K562 (cell line): ENCODE measurements around the gene DUSP19. TPM values are rescaled to one million over a fixed set of nuclear protein-coding genes. Genes with fewer than 3 reads are reported as not detected.

Experiments
- BRD4 ChIP-seq: fragments of 200-600 bp; sonication (generic); IDR thresholded peaks from 2 replicates; pipeline ENCODE4 v1.6.1; 2017; ENCODE audit warnings: inconsistent platforms
- CTBP1 ChIP-seq: fragments of 450-650 bp; IDR thresholded peaks from 2 replicates; pipeline ENCODE4 v1.6.1; 2016; ENCODE audit warnings: borderline replicate concordance
- CXXC5 ChIP-seq: fragments of 250-450 bp; sonication (Bioruptor Pico); IDR thresholded peaks from 2 replicates; pipeline ENCODE4 v1.8.0; 2022; ENCODE audit warnings: inconsistent platforms, mild to moderate bottlenecking, moderate library complexity
- EP300 ChIP-seq: IDR thresholded peaks from 2 replicates; pipeline ENCODE4 v1.6.1; 2012; ENCODE audit warnings: low read length, improper control_type of control experiment
- GATAD2A ChIP-seq: fragments of 450-650 bp; IDR thresholded peaks from 2 replicates; pipeline ENCODE4 v1.6.1; 2017
- GTF3C2 ChIP-seq: IDR thresholded peaks from 3 replicates; pipeline ENCODE4 v1.6.1; 2011; ENCODE audit warnings: borderline replicate concordance, mild to moderate bottlenecking, moderate library complexity; ENCODE audit not compliant: insufficient read length; ENCODE audit errors: extremely low read depth
- LARP7 ChIP-seq: fragments of 450-650 bp; IDR thresholded peaks from 2 replicates; pipeline ENCODE4 v1.6.1; 2016
- MECOM ChIP-seq: fragments of 250-450 bp; sonication (Bioruptor Pico); IDR thresholded peaks from 2 replicates; pipeline ENCODE4 v1.8.0; 2022; ENCODE audit warnings: inconsistent platforms
- NFE2 ChIP-seq: IDR thresholded peaks from 2 replicates; pipeline ENCODE4 v1.6.1; 2014; ENCODE audit warnings: antibody characterized with exemption, low read depth
- NONO ChIP-seq, 2 experiments: fragments of 200-400 bp in 1 of 2; fragments of 450-650 bp in 1 of 2; formaldehyde crosslinking in 1 of 2; IDR thresholded peaks; 2 replicates each; pipeline ENCODE4 v1.6.1; 2017; ENCODE audit warnings: low read depth in 2 of 2, mild to moderate bottlenecking in 2 of 2, moderate library complexity in 2 of 2, low read length in 1 of 2
- PRDM10 ChIP-seq: fragments of 450-650 bp; IDR thresholded peaks from 2 replicates; pipeline ENCODE4 v1.6.1; 2018; ENCODE audit not compliant: partially characterized antibody
- PRPF4 ChIP-seq: fragments of 200-400 bp; formaldehyde crosslinking; IDR thresholded peaks from one replicate; pipeline ENCODE4 v1.6.1; 2017; ENCODE audit warnings: low read length, low read depth, mild to moderate bottlenecking; ENCODE audit not compliant: insufficient read depth, poor library complexity, severe bottlenecking
- SMARCA4 ChIP-seq: fragments of 450-650 bp; IDR thresholded peaks from 2 replicates; pipeline ENCODE4 v1.6.1; 2016
- SMARCB1 ChIP-seq: IDR thresholded peaks from 2 replicates; pipeline ENCODE4 v1.6.1; 2011; ENCODE audit warnings: improper control_type of control experiment, low read depth; ENCODE audit not compliant: insufficient read length
- ZC3H4 ChIP-seq: sonication (generic); formaldehyde crosslinking; IDR thresholded peaks from 2 replicates; pipeline ENCODE4 v1.9.0; 2021; ENCODE audit warnings: missing genetic modification reagents, borderline replicate concordance
- ZNF384 ChIP-seq: IDR thresholded peaks from 2 replicates; pipeline ENCODE4 v1.6.1; 2012; ENCODE audit warnings: low read depth, low read length, improper control_type of control experiment
- ZNF431 ChIP-seq: sonication (generic); formaldehyde crosslinking; IDR thresholded peaks from 2 replicates; pipeline ENCODE4 v1.8.0; 2022; ENCODE audit warnings: mild to moderate bottlenecking, missing genetic modification reagents
- ZNF668 ChIP-seq: fragments of 250-450 bp; sonication (Bioruptor Pico); IDR thresholded peaks from 2 replicates; pipeline ENCODE4 v1.8.0; 2022; ENCODE audit warnings: mild to moderate bottlenecking, inconsistent platforms
- ZNF766 ChIP-seq: fragments of 200-800 bp; sonication (Bioruptor generic); conservative IDR thresholded peaks from 2 replicates; pipeline ENCODE4 v1.6.1; 2016; ENCODE audit warnings: missing genetic modification characterization, missing compliant biosample characterization
- ZNF79 ChIP-seq: fragments of 250-450 bp; sonication (Bioruptor Pico); IDR thresholded peaks from 2 replicates; pipeline ENCODE4 v1.4.0; 2020; ENCODE audit warnings: low read depth, mild to moderate bottlenecking, moderate library complexity
- polyA plus RNA-seq, 8 experiments: library from polyadenylated mRNA; depleted of rRNA in 4 of 8; stranded (reverse) in 5 of 8; unstranded in 3 of 8; fragments of >200 nt; fragmentation: Nextera tagmentation in 2 of 8; fragmentation: Illumina TruSeq in 1 of 8; extraction: Ambion mirVana in 2 of 8; extraction: Trizol in 1 of 8; gene quantifications; 2 replicates each; pipeline versions ENCODE4 v1.2.1 to v1.2.3, GENCODE V29; 2011 to 2014; ENCODE audit warnings: inconsistent platforms in 1 of 8, missing spikeins in 1 of 8
- total RNA-seq, 7 experiments: library from RNA; depleted of rRNA in 6 of 7; stranded (reverse); fragments of >200 nt in 6 of 7; fragmentation: Illumina TruSeq in 2 of 7; extraction: Trizol in 2 of 7; gene quantifications; 2 replicates each; pipeline versions ENCODE4 v1.2.1 to v1.2.3, GENCODE V29; 2011 to 2021; ENCODE audit warnings: low replicate concordance in 1 of 7
- TF ChIP-seq, protein P1 (sequence below): conservative IDR thresholded peaks from 2 replicates; pipeline ENCODE4 v1.6.1; 2011; ENCODE audit warnings: low read depth, mild to moderate bottlenecking, low read length; ENCODE audit not compliant: control insufficient read depth

The DUSP19 gene
- total and polyA plus RNA-seq, 9 of the 15 experiments (the other 6 are each of a cell fraction or from before 2014, with no cell fraction given), result 1.6 to 6.3 (median 3.1) TPM

DNA sequence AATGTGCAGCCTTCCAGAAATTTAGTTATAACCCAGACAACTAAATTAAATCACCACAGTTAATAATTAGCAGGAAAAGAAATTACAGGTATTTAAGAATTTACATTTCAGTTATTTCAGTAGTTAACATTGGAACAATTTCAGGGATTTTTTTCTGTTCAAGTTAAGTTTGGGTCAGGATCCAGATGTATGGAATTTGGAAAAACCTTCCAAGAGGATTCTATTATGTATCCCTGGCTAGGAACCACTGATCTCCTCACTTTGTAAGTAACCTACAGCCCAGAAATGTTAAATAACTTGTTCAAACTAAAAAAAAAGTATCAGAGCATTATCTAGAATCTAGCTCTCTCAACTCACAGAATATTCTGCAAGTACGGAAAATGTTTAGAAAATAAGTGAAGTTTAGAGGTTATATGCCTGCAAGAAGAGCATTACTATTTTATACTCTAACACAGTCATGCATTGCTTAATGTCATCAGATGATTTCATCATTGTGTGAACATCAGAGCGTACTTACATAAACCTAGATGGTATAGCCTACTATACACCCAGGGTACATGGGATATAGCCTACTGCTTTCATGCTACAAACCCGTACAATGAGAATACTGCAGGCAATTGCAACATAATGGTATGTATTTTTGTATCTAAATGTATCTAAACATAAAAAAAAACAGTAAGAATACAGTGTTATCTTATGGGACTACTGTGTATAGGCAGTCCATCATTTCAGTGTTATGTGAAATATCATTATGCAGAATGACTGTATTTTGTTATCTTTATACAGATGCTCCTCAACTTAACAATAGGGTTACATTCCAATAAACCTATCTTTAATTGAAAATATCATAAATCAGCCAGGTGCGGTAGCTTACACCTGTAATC is 46.4 kb upstream of the DUSP19 start (continued):
- TF ChIP-seq GTF3C2, result no peak
- peak; percentile 43 for TF ChIP-seq PRDM10
- TF ChIP-seq PRPF4, result no peak
- no peak for TF ChIP-seq NONO (IDR thresholded peaks at IDR 0.05; ENCODE audit: low read depth in 2 of 2, low read length in 1 of 2)
- TF ChIP-seq SMARCB1, result no peak
- TF ChIP-seq, protein P1, sequence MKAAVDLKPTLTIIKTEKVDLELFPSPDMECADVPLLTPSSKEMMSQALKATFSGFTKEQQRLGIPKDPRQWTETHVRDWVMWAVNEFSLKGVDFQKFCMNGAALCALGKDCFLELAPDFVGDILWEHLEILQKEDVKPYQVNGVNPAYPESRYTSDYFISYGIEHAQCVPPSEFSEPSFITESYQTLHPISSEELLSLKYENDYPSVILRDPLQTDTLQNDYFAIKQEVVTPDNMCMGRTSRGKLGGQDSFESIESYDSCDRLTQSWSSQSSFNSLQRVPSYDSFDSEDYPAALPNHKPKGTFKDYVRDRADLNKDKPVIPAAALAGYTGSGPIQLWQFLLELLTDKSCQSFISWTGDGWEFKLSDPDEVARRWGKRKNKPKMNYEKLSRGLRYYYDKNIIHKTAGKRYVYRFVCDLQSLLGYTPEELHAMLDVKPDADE, result no peak
- TF ChIP-seq SMARCA4, result peak; percentile 57; the same call in 1 of the 2 replicates
- TF ChIP-seq EP300, result peak; percentile 67
- 0 out of 2 replicates have a peak, but pooled peaks have one; percentile 22 for TF ChIP-seq ZNF766 (CRISPR knock-in tag)
- no peak for TF ChIP-seq ZNF431 (CRISPR knock-in tag)
- TF ChIP-seq ZNF668, result peak; percentile 18; the same call in 1 of the 2 replicates
- TF ChIP-seq MECOM, result 0 out of 2 replicates have a peak, but pooled peaks have one; percentile 29
- 0 out of 2 replicates have a peak, but pooled peaks have one; percentile 42 for TF ChIP-seq BRD4
- TF ChIP-seq LARP7, result no peak
- 0 out of 2 replicates have a peak, but pooled peaks have one; percentile 13 for TF ChIP-seq ZNF384
- TF ChIP-seq ZNF79 (CRISPR knock-in tag), result no peak
- TF ChIP-seq ZC3H4 (CRISPR knock-in tag), result no peak
- no peak for TF ChIP-seq GATAD2A
- peak; percentile 13; the same call in 1 of the 2 replicates for TF ChIP-seq CXXC5 (CRISPR knock-in tag)
- TF ChIP-seq NFE2, result 0 out of 2 replicates have a peak, but pooled peaks have one; percentile 14
- no peak for TF ChIP-seq CTBP1
